D341Med (cell line): ENCODE data around the gene KISS1R.
"Not testable (repeated sequence)": the region's sequence is repeated elsewhere in the genome, so short reads cannot be mapped to it uniquely, and the experiment has no call there.

Experiments used
- DNase-seq: peaks from one replicate; pipeline ENCODE4 v3.0.0; 2012; ENCODE audit warnings: low spot score

Gene KISS1R

GRCh38 chr19:954672-955494 is 37.8 kb downstream of the KISS1R start:
- DNase-seq: no peak

GRCh38 chr19:955803-956765 is 39.0 kb downstream of the KISS1R start:
- DNase-seq: no peak

DNA sequence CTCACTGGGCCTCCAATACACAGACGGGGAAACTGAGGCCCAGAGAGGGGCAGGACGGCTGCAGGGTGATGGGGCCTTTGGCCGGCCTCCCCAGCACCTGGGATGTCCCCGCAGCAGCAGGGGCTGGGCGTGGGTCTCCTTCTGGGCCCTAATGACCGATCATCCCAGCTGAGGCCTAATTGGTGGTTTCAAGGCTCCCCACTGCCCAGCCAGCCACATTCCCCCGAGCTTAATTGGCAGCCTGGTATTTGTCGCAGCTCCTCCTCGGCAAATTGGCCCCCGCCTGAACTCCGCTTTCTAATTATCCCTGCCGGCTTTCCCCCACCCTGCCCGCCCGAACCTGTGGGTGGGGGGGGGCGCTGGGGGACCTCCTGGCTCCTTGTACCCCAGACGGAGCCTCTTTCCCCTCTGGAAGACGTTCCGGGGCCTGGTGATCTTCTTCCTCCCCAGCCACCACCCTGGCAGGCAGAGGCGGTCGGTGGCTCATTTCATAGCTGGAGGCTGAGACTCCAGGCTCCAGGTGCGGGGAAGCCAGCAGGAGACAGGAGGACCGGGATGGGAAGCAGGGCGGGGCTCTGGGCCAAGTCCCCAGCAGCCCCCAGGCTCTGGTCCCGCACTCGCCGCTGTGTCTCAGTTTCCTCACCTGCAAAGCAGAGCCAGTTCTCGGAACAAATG is 39.8 kb downstream of the KISS1R start:
- DNase-seq: no peak

- DNase-seq: not testable (repeated sequence)
Measured at GRCh38 chr19:957578-957977, 40.4 kb downstream of the KISS1R start.

DNA sequence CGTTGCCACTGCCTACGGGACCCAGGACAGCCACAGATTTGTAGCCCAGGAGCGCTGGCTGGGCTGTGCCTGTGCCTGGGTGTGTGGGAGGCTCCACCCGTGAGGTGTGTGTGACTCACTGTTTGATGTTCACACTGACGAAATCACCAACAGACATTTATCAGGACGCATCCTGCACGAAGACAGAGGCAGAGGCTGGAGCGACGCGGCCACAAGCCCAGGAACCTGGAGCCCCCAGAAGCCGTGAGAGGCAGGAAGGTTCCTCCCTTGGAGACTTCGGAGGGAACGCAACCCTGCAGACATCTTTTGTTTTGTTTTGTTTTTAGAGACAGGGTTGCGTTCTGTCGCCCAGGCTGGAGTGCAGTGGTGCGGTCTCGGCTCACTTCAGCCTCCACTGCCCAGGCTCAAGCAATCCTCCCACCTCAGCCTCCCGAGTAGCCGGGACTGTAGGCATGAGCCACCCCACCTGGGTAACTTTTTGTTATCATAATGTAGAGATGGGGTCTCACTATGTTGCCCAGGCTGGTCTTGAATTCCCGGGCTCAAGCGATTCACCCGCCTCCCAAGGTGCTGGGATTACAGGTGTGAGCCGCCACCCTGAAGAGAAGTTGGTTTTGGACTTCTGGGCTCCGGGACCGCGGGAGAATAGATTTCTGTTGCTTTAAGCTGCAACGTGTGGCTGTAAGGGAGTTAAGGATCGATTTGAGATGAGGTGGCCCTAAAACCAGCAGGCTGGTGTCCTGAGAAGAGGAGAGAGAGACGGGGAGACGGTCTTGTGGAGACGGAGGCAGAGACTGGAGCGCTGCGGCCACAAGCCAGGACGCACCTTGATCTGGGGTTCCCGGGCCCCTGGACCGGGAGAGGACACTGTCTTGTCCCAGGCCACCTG is 42.1 kb downstream of the KISS1R start:
- no peak for DNase-seq

DNA sequence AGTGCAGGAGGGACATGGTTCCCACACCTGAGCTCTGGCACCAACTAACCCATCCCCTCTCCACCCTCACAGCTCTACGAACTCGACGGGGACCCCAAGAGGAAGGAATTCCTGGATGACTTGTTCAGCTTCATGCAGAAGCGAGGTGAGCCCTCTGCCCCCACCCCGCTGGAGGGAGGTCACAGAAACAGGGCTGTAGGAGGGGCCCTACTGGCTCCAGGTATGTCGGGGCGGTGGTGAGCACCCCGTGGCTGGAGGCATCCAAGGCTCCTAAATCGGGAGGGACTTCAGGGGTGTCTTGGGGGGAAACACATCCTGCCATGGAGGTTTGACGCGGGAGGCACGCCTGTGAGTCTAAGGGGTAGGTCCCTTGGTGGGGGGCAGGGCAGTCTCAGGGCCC is 42.9 kb downstream of the KISS1R start:
- DNase-seq: no peak

DNA sequence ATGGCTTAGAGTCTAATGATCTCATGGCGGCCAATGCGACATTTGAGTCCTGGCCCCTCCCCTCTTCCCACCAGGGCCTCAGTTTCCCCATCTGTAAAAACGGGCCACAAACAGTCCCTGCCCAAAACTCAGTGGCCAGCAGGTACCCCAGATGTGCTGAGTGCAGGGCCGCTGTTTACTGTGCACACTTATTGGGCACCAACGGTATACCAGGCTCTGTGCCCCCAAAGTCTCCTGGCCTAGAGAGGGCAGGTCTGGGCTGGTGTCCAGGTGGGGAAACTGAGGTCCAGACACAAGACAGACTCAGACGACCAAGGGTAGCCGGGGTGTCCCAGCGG is 43.4 kb downstream of the KISS1R start:
- no peak for DNase-seq

GRCh38 chr19:961866-962620 is 44.9 kb downstream of the KISS1R start:
- DNase-seq: no peak

DNA sequence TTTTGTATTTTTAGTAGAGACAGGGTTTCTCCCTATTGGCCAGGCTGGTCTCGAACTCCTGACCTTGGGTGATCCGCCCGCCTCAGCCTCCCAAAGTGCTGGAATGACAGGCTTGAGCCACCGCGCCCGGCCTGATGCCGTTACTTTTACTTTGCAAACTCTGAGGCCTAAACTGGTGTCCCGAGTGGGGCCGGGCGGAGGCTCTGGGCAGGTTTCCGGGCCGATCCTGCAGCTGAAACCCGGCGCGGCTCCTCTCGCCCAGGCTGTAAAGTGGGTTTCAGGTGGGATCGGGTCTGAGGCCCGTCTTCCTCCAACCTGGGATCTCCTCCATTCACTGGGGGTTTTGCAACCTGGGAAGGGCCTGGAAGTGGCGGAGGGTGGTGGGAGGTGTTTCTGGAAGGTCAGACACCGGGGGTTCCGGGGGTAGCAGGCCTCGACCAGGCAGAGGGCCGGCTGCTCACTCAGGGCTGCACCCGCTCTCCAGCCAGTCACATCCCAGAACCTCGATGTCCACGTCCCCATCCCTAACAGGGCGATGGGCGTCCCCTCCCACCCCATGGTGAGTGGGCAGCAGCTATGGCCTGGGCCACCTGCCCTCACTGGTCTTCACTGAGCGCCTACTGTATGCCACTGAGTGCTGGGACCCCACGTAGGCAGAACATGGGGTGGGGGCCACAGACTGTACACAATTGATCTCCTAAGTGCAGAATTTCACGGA is 45.7 kb downstream of the KISS1R start:
- DNase-seq: no peak

DNA sequence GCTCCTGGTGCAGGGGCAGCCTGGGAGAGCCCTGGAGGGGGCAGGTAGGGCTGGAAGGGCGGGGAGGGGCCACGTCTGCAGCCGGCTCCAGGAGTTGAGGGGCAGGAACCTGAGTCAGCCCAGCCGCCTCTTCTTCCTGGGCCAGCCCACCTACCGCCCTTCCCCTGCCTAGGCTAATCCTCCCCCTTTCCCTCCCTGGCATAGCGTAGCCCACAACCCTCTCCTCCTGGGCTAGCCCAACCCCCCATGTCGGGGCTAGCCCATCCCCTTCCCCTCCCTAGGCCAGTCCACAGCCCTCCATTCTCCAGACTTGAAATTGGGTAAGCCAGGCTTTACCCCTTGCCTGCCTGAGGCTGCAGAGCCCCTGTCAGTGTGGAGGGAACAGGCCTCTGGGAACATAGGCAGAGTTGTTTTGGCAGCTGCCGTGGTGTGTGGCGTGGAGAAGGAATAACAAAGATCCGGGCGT is 46.4 kb downstream of the KISS1R start:
- no peak for DNase-seq

DNA sequence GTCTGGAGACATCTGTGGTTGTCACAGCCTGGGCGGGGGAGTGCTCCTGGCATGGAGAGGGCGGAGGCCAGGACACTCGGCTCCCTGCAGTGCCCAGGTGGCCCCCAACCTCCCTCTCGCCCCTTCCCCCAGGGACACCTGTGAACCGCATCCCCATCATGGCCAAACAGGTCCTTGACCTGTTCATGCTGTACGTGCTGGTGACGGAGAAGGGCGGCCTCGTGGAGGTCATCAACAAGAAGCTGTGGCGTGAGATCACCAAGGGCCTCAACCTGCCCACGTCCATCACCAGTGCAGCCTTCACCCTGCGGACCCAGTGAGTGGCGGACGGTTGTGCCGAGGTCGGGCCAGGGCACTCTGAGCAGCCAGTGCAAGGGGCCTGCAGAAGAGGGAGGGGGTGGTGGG is 47.0 kb downstream of the KISS1R start:
- DNase-seq: no peak

- no peak for DNase-seq
Measured at GRCh38 chr19:964761-965694, 47.9 kb downstream of the KISS1R start.

DNA sequence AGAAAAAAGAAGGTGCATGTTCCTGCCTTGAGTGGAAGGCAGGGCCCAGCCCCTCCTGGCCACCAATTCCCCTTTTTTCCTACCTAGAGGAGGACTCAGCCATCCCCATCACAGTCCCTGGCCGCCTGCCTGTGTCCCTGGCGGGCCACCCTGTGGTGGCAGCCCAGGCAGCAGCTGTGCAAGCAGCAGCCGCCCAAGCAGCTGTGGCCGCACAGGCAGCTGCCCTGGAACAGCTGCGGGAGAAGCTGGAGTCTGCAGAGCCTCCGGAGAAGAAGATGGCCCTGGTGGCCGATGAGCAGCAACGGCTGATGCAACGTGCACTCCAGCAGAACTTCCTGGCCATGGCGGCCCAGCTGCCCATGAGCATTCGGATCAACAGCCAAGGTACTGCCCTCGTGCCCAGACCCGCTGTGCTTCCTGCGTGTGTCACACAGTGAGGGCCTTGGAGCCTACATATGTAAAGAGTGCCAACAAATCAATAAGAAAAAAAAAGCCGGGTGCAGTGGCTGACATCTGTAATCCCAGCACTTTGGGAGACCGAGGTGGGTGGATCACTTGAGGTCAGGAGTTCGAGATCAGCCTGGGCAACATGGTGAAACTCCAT is 49.5 kb downstream of the KISS1R start:
- DNase-seq: no peak
